ENCODE data around the gene C11orf71.

DNA sequence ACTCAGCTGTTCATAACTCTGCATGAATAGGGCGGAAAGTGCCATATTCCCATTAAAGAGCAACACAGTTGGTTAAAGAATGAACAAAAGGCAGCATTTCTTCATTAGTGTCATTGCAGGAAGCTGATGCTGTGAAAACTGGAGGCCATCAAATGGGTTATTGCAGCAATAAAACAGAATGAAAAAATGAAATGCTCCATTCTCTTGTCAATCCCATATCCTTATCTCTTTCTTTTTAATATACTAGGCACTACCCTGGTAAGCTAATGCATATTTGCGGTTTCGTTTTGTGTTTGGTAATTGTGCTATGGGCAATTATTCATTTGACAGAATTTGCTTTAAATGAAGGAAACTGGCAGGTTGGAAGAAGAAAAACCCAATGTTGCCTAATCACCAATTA, 25.3 kb downstream of the C11orf71 start:
- TF ChIP-seq, protein P1, sequence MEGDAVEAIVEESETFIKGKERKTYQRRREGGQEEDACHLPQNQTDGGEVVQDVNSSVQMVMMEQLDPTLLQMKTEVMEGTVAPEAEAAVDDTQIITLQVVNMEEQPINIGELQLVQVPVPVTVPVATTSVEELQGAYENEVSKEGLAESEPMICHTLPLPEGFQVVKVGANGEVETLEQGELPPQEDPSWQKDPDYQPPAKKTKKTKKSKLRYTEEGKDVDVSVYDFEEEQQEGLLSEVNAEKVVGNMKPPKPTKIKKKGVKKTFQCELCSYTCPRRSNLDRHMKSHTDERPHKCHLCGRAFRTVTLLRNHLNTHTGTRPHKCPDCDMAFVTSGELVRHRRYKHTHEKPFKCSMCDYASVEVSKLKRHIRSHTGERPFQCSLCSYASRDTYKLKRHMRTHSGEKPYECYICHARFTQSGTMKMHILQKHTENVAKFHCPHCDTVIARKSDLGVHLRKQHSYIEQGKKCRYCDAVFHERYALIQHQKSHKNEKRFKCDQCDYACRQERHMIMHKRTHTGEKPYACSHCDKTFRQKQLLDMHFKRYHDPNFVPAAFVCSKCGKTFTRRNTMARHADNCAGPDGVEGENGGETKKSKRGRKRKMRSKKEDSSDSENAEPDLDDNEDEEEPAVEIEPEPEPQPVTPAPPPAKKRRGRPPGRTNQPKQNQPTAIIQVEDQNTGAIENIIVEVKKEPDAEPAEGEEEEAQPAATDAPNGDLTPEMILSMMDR (IDR thresholded peaks at IDR 0.05; ENCODE audit: low read length): no peak
- TF ChIP-seq EZH2phosphoT487 (IDR thresholded peaks at IDR 0.05; ENCODE audit: low read length) (no peak), EZH2 (optimal IDR thresholded peaks at IDR 0.05; ENCODE audit: low read depth, low read length) (no peak)

All from MM.1S (cell line).